ENCODE data around the gene RFC4. TPM values are rescaled to one million over a fixed set of nuclear protein-coding genes. Genes with fewer than 3 reads are reported as not detected.

RFC4 gene
- total RNA-seq, 3 donors from 2014 or later, result 5.6 to 19.9 (median 15.0) TPM

- Histone ChIP-seq H3K9me3 (no peaks in the 10 kb centered on the region), H3K36me3 (ENCODE audit: low read depth) (no peaks in the 10 kb centered on the region), H3K4me3 (no peak overlapping the region), H3K4me1 (ENCODE audit: low read depth) (peaks cover 4% of the 10 kb centered on the region)
- intact Hi-C loops (cut with DNase I, micrococcal nuclease), result loop anchor here in 1 of 2 donors (10.0 kb wide), 1 partner anchor 136 kb away; the partner anchor contains the start of gene AHSG
- ATAC-seq, result no peak
- no peak for TF ChIP-seq CTCF (IDR thresholded peaks at IDR 0.05)
- DNase-seq, result no peak
Measured at GRCh38 chr3:186750316-186750715, 56.0 kb downstream of the RFC4 start.

- intact Hi-C loops (cut with DNase I, micrococcal nuclease), result no loop called here
- Histone ChIP-seq H3K9me3 (no peaks in the 10 kb centered on the region), H3K36me3 (ENCODE audit: low read depth) (no peaks in the 10 kb centered on the region), H3K4me1 (ENCODE audit: low read depth) (peaks cover 16% of the 10 kb centered on the region), H3K4me3 (no peak overlapping the region)
- no peak for TF ChIP-seq CTCF (IDR thresholded peaks at IDR 0.05)
- DNase-seq, result peak; percentile 77 to 78 (median 78)
- peak; percentile 94 for ATAC-seq
Measured at GRCh38 chr3:186746008-186746407, 60.3 kb downstream of the RFC4 start.

GRCh38 chr3:186743666-186744065 is 62.6 kb downstream of the RFC4 start:
- Histone ChIP-seq H3K4me1 (ENCODE audit: low read depth) (peaks cover 16% of the 10 kb centered on the region), H3K9me3 (no peaks in the 10 kb centered on the region), H3K36me3 (ENCODE audit: low read depth) (no peaks in the 10 kb centered on the region), H3K4me3 (no peak overlapping the region)
- ATAC-seq (no peak), DNase-seq (no peak)
- no peak for TF ChIP-seq CTCF (IDR thresholded peaks at IDR 0.05)
- intact Hi-C loops (cut with DNase I, micrococcal nuclease), result no loop called here

GRCh38 chr3:186742618-186743380 is 63.5 kb downstream of the RFC4 start:
- no peak for ATAC-seq
- Histone ChIP-seq H3K9me3 (no peaks in the 10 kb centered on the region), H3K36me3 (ENCODE audit: low read depth) (no peaks in the 10 kb centered on the region), H3K4me3 (no peak overlapping the region), H3K4me1 (ENCODE audit: low read depth) (peaks cover 16% of the 10 kb centered on the region)
- TF ChIP-seq CTCF (IDR thresholded peaks at IDR 0.05), result no peak
- intact Hi-C loops (cut with DNase I, micrococcal nuclease), result no loop called here
- no peak for DNase-seq

Small RNA genes within 50 kb of the gene (microRNA-seq; reads per million reads assigned to microRNA genes)
- 21.4 reads per million, percentile 42 among the genes with 10 or more reads in this experiment for gene MIR1248

Other genes starting within 250 kb of the RFC4 start
- 10 to 100 TPM; 11.0 to 13.4 (median 12.6) TPM for gene TBCCD1, start 239.1 kb downstream of the RFC4 start, total RNA-seq
- gene DNAJB11, start 235.8 kb downstream of the RFC4 start, total RNA-seq, result 10 to 100 TPM; 32.2 to 45.7 (median 34.0) TPM
- not detected for gene AHSG, start 193.4 kb downstream of the RFC4 start, total RNA-seq
- not detected for gene FETUB, start 166.1 kb downstream of the RFC4 start, total RNA-seq
- gene HRG, start 140.5 kb downstream of the RFC4 start, total RNA-seq, result not detected
- 1 to 10 TPM in 1 of 3 donors, under 1 TPM in 2; 0.12 to 3.2 (median 0.44) TPM for gene KNG1, start 89.1 kb downstream of the RFC4 start, total RNA-seq
- 100 to 1,000 TPM; 218 to 536 (median 316) TPM for gene EIF4A2, start 22.9 kb downstream of the RFC4 start, total RNA-seq
- gene ADIPOQ, start 36.2 kb upstream of the RFC4 start, total RNA-seq, result 1 to 10 TPM in 2 of 3 donors, under 1 TPM in 1; 0.12 to 4.7 (median 1.3) TPM
- 10 to 100 TPM; 23.5 to 58.9 (median 53.6) TPM for gene ST6GAL1, start 124.0 kb upstream of the RFC4 start, total RNA-seq

All from mucosa of descending colon (tissue), 3 donors.